ENCODE measurements around the gene RNF150.
A peak's percentile ranks its signal among the peaks of the same experiment; 100 is the strongest.

The RNF150 gene

GRCh38 chr4:141021397-141022110 is 111.7 kb downstream of the RNF150 start:
- in situ Hi-C loops (cut with HindIII; ENCODE audit: low pct_ligation_motif_present, low sequenced_read_pairs) = no loop called here
- Histone ChIP-seq H3K27ac (no peak overlapping the region), H3K27me3 (replicated peaks) (no peaks in the 10 kb centered on the region), H3K36me3 (replicated peaks) (no peaks in the 10 kb centered on the region), H3K4me3 (ENCODE audit: low read depth, low read length) (no peak overlapping the region)
- TF ChIP-seq CTCF (IDR thresholded peaks at IDR 0.05; ENCODE audit: low read depth, low read length, missing control alignments) = no peak
- no peak for DNase-seq

GRCh38 chr4:141020801-141021261 is 112.4 kb downstream of the RNF150 start:
- no peak for TF ChIP-seq CTCF (IDR thresholded peaks at IDR 0.05; ENCODE audit: low read depth, low read length, missing control alignments)
- Histone ChIP-seq H3K36me3 (replicated peaks) (no peaks in the 10 kb centered on the region), H3K4me3 (ENCODE audit: low read depth, low read length) (no peak overlapping the region), H3K27ac (no peak overlapping the region), H3K27me3 (replicated peaks) (no peaks in the 10 kb centered on the region)
- in situ Hi-C loops (cut with HindIII; ENCODE audit: low pct_ligation_motif_present, low sequenced_read_pairs) = no loop called here
- DNase-seq = peak; percentile 30

- Histone ChIP-seq H3K27me3 (replicated peaks) (no peaks in the 10 kb centered on the region), H3K27ac (no peak overlapping the region), H3K4me3 (ENCODE audit: low read depth, low read length) (no peak overlapping the region), H3K36me3 (replicated peaks) (no peaks in the 10 kb centered on the region)
- in situ Hi-C loops (cut with HindIII; ENCODE audit: low pct_ligation_motif_present, low sequenced_read_pairs) = no loop called here
- DNase-seq = no peak
- TF ChIP-seq CTCF (IDR thresholded peaks at IDR 0.05; ENCODE audit: low read depth, low read length, missing control alignments) = no peak
These were observed 113.5 kb downstream of the RNF150 start for GRCh38 chr4:141019768-141020167.

GRCh38 chr4:141016117-141016798 is 117.0 kb downstream of the RNF150 start:
- H3K27me3 ChIP-seq (replicated peaks) = no peaks in the 10 kb centered on the region
- H3K4me3 ChIP-seq (ENCODE audit: low read depth, low read length) = no peak overlapping the region
- no peak for DNase-seq
- TF ChIP-seq CTCF (IDR thresholded peaks at IDR 0.05; ENCODE audit: low read depth, low read length, missing control alignments) = no peak
- in situ Hi-C loops (cut with HindIII; ENCODE audit: low pct_ligation_motif_present, low sequenced_read_pairs) = no loop called here
- no peak overlapping the region for H3K27ac ChIP-seq
- H3K36me3 ChIP-seq (replicated peaks) = no peaks in the 10 kb centered on the region

GRCh38 chr4:141013899-141014298 is 119.4 kb downstream of the RNF150 start:
- no peak for TF ChIP-seq CTCF (IDR thresholded peaks at IDR 0.05; ENCODE audit: low read depth, low read length, missing control alignments)
- no peak for DNase-seq
- no peak overlapping the region for H3K27ac ChIP-seq
- in situ Hi-C loops (cut with HindIII; ENCODE audit: low pct_ligation_motif_present, low sequenced_read_pairs) = no loop called here
- H3K4me3 ChIP-seq (ENCODE audit: low read depth, low read length) = no peak overlapping the region
- H3K27me3 ChIP-seq (replicated peaks) = no peaks in the 10 kb centered on the region
- H3K36me3 ChIP-seq (replicated peaks) = no peaks in the 10 kb centered on the region
